A549 (cell line): ENCODE data around the gene ZNF580. TPM values are rescaled to one million over a fixed set of nuclear protein-coding genes. Genes with fewer than 3 reads are reported as not detected.

Experiments
- ATAC-seq, 2 experiments: fragments of 200-7000 bp in 1 of 2; fragments of >200 bp in 1 of 2; cut with Nextera tagmentation in 1 of 2; cut with Tn5 transposase in 1 of 2; 3 replicates each; pipeline versions ENCODE4 v1.8.0 to v1.9.1; 2018 to 2020; ENCODE audit warnings: mild to moderate bottlenecking in 1 of 2, moderate library complexity in 1 of 2
- CTCF ChIA-PET: fragments of 300-600 bp; sonication (Branson Sonifier 250); formaldehyde crosslinking; extraction: SDS; loops from one replicate; lab custom pipeline; 2021; ENCODE audit warnings: antibody characterized with exemption, inconsistent platforms; lab: Yijun Ruan, JAX
- POLR2A ChIA-PET: fragments of 350-600 bp; formaldehyde crosslinking; extraction: SDS; loops from one replicate; lab custom pipeline; 2021; ENCODE audit warnings: antibody characterized with exemption, inconsistent platforms; lab: Yijun Ruan, JAX
- DNase-seq, 2 experiments: peaks; one replicate each; pipeline versions ENCODE4 v3.0.0 to v3.0.0-alpha.2; 2011 to 2016; ENCODE audit warnings: low read depth in 1 of 2, low spot score in 1 of 2
- FAIRE-seq: peaks from 2 replicates; lab custom pipeline; 2011; peaks lifted over from hg19 to GRCh38; lab: Jason Lieb, UNC
- H3K27ac ChIP-seq, 2 experiments: fragments of >200 bp; sonication (Bioruptor Twin); formaldehyde crosslinking; 3 replicates each; pipeline ENCODE4 v1.5.1; 2016 to 2017
- H3K4me1 ChIP-seq: fragments of >200 bp; sonication (Bioruptor Twin); formaldehyde crosslinking; 3 replicates; pipeline ENCODE4 v1.6.1; 2016
- H3K4me2 ChIP-seq: fragments of >200 bp; sonication (Bioruptor Twin); formaldehyde crosslinking; 3 replicates; pipeline ENCODE4 v1.6.1; 2016
- H3K4me3 ChIP-seq: fragments of >200 bp; sonication (Bioruptor Twin); formaldehyde crosslinking; 3 replicates; pipeline ENCODE4 v1.5.1; 2016
- H3K9me3 ChIP-seq: fragments of >200 bp; sonication (Bioruptor Twin); formaldehyde crosslinking; 3 replicates; pipeline ENCODE4 v1.6.1; 2016
- GATA3 ChIP-seq: IDR thresholded peaks from 2 replicates; pipeline ENCODE4 v1.6.1; 2012; ENCODE audit warnings: borderline replicate concordance
- HOXA7 ChIP-seq: fragments of 250-450 bp; sonication (Bioruptor Pico); IDR thresholded peaks from 2 replicates; pipeline ENCODE4 v1.5.0; 2020; ENCODE audit warnings: mild to moderate bottlenecking, moderate library complexity
- HOXB5 ChIP-seq: fragments of 250-450 bp; sonication (Bioruptor Pico); IDR thresholded peaks from 2 replicates; pipeline ENCODE4 v1.5.0; 2020; ENCODE audit warnings: mild to moderate bottlenecking, moderate library complexity
- JUN ChIP-seq, 2 experiments: fragments of >200 bp; sonication (Bioruptor Twin); formaldehyde crosslinking; IDR thresholded peaks; 2 replicates in 1 of 2; 3 replicates in 1 of 2; pipeline ENCODE4 v1.6.1; 2016 to 2017
- KDM5A ChIP-seq: fragments of 200-600 bp; sonication (generic); IDR thresholded peaks from 2 replicates; pipeline ENCODE4 v1.6.1; 2016; ENCODE audit warnings: antibody characterized with exemption, mild to moderate bottlenecking
- PHF8 ChIP-seq: fragments of 200-600 bp; sonication (generic); IDR thresholded peaks from 2 replicates; pipeline ENCODE4 v1.6.1; 2016; ENCODE audit warnings: low read depth, mild to moderate bottlenecking, antibody characterized with exemption, moderate library complexity, borderline replicate concordance
- ZNF302 ChIP-seq: fragments of 250-450 bp; sonication (Bioruptor Pico); IDR thresholded peaks from 2 replicates; pipeline ENCODE4 v1.9.0; 2021; ENCODE audit warnings: inconsistent platforms, mild to moderate bottlenecking, moderate library complexity
- WGBS: methylation state at CpG from one replicate; pipeline ENCODE4 v1.1.6; 2017; ENCODE audit errors: missing lambda C conversion rate; 5-methylcytosine and 5-hydroxymethylcytosine counted together
- polyA plus RNA-seq, 4 experiments: library from polyadenylated mRNA; depleted of rRNA in 3 of 4; stranded (reverse); fragments of >200 nt; fragmentation: RNase III in 1 of 4; extraction: RNeasy Plus Mini Kit Qiagen cat#74134 plus additional on column Dnase treatment in 1 of 4; gene quantifications; 2 replicates in 3 of 4; 3 replicates in 1 of 4; pipeline ENCODE4 v1.2.3, GENCODE V29; 2011 to 2017
- TF ChIP-seq, protein P1 (sequence below): IDR thresholded peaks from 2 replicates; pipeline ENCODE4 v1.6.1; 2012
- TF ChIP-seq, protein P2 (sequence below): fragments of >200 bp; sonication (Bioruptor Twin); formaldehyde crosslinking; IDR thresholded peaks from 3 replicates; pipeline ENCODE4 v1.6.1; 2016
- TF ChIP-seq, protein P3 (sequence below): fragments of 200-600 bp; sonication (generic); IDR thresholded peaks from 2 replicates; pipeline ENCODE4 v1.6.1; 2016; ENCODE audit warnings: antibody characterized with exemption, mild to moderate bottlenecking, moderate library complexity
- TF ChIP-seq, protein P4 (sequence below): fragments of 250-450 bp; sonication (Bioruptor Pico); IDR thresholded peaks from 2 replicates; pipeline ENCODE4 v1.5.0; 2021; ENCODE audit warnings: mild to moderate bottlenecking, moderate library complexity, borderline replicate concordance
- TF ChIP-seq, protein P5 (sequence below): IDR thresholded peaks from 2 replicates; pipeline ENCODE4 v1.6.1; 2012

Gene ZNF580
- polyA plus RNA-seq, 2 of the 4 experiments (the other 2 are of a cell fraction), result 9.2 to 52.8 TPM

DNA sequence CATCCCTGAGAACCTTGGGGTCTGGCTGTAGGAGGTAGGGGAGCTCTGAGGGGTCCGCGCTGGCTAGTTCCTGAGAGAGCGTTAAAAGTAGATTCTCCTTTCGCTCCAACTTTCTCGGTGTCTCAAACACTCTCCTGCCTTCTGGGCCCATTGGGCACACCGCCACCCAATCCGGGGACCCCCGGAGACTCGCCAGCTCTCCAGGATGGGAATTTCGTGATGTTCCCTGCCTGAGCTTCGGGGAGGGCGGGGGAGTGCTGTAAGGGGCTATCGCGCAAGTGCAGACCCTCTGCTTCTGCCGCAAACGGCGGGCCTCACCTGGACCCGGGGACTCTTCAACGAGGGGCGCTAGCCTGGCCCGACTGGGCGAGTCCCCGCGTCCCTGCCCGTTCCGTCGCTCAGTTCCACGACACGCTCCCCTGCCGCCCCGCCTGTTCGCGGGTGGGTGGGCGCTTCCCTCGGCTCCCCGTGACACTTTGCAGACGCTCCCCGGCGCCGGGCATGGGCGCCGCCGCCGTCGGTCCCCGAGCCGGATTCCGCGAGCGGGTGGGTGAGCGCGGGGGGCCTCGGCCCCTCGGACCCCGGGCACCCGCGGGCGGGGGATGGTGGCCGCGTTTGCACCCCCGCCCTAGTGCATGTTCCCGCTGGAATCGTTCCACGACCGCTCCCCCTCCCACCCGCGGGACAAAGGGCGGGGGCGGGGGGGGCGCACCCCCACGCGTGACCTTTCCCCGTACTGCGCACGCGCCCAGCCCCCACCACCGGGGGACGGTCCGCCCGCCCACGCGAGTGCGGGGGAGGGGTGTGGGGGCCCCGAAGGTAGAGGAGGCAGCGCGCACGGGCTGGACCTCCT lies 7.2 kb downstream of the ZNF580 start, which contains the start of gene CCDC106:
CCDC106 (plus strand) TSS at position 481 of the 853 bp plus-strand sequence. CDS start 835 bp downstream, outside the sequence.
- DNase-seq (peak; percentile 77 to 80), ATAC-seq (peak; percentile 28 to 62; a peak in 3 of 6 replicates), FAIRE-seq (no peak)
- POLR2A ChIA-PET, result interaction anchor here (0.6 to 1.4 kb wide), 5 partner anchors 12 to 368 kb away, joined by 3 to 12 read pairs (median 4); partner anchors contain the start of genes FIZ1 and ZNF784
- Histone ChIP-seq H3K9me3 (no peaks in the 10 kb centered on the region), H3K27ac (peak within 1 kb of the TSS; percentile 96 to 98), H3K4me1 (peaks cover 34% of the 10 kb centered on the region), H3K4me2 (peak within 1 kb of the TSS; percentile 98), H3K4me3 (peak within 1 kb of the TSS; percentile 84)
- CTCF ChIA-PET, result interaction anchor here (0.6 to 6.3 kb wide), 9 partner anchors 11 to 560 kb away, joined by 3 to 70 read pairs (median 7); no protein-coding TSS in a partner anchor
- TF ChIP-seq, protein P1, sequence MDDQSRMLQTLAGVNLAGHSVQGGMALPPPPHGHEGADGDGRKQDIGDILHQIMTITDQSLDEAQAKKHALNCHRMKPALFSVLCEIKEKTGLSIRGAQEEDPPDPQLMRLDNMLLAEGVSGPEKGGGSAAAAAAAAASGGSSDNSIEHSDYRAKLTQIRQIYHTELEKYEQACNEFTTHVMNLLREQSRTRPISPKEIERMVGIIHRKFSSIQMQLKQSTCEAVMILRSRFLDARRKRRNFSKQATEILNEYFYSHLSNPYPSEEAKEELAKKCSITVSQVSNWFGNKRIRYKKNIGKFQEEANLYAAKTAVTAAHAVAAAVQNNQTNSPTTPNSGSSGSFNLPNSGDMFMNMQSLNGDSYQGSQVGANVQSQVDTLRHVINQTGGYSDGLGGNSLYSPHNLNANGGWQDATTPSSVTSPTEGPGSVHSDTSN, result peak; percentile 61
- TF ChIP-seq HOXB5 (CRISPR knock-in tag), result 0 out of 2 replicates have a peak, but pooled peaks have one; percentile 15
- TF ChIP-seq, protein P2, sequence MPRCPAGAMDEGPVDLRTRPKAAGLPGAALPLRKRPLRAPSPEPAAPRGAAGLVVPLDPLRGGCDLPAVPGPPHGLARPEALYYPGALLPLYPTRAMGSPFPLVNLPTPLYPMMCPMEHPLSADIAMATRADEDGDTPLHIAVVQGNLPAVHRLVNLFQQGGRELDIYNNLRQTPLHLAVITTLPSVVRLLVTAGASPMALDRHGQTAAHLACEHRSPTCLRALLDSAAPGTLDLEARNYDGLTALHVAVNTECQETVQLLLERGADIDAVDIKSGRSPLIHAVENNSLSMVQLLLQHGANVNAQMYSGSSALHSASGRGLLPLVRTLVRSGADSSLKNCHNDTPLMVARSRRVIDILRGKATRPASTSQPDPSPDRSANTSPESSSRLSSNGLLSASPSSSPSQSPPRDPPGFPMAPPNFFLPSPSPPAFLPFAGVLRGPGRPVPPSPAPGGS, result 0 out of 3 replicates have a peak, but pooled peaks have one; percentile 74
- TF ChIP-seq PHF8, result peak; percentile 43; the same call in 1 of the 2 replicates
- TF ChIP-seq, protein P3, sequence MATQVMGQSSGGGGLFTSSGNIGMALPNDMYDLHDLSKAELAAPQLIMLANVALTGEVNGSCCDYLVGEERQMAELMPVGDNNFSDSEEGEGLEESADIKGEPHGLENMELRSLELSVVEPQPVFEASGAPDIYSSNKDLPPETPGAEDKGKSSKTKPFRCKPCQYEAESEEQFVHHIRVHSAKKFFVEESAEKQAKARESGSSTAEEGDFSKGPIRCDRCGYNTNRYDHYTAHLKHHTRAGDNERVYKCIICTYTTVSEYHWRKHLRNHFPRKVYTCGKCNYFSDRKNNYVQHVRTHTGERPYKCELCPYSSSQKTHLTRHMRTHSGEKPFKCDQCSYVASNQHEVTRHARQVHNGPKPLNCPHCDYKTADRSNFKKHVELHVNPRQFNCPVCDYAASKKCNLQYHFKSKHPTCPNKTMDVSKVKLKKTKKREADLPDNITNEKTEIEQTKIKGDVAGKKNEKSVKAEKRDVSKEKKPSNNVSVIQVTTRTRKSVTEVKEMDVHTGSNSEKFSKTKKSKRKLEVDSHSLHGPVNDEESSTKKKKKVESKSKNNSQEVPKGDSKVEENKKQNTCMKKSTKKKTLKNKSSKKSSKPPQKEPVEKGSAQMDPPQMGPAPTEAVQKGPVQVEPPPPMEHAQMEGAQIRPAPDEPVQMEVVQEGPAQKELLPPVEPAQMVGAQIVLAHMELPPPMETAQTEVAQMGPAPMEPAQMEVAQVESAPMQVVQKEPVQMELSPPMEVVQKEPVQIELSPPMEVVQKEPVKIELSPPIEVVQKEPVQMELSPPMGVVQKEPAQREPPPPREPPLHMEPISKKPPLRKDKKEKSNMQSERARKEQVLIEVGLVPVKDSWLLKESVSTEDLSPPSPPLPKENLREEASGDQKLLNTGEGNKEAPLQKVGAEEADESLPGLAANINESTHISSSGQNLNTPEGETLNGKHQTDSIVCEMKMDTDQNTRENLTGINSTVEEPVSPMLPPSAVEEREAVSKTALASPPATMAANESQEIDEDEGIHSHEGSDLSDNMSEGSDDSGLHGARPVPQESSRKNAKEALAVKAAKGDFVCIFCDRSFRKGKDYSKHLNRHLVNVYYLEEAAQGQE, result peak; percentile 41
- TF ChIP-seq HOXA7 (CRISPR knock-in tag), result no peak
- 0 out of 2 replicates have a peak, but pooled peaks have one; percentile 23 for TF ChIP-seq GATA3
- TF ChIP-seq KDM5A, result no peak
- TF ChIP-seq ZNF302 (CRISPR knock-in tag), result no peak
- TF ChIP-seq JUN (IDR thresholded peaks at IDR 0.05), result peak; percentile 45 to 73; a peak in 3 of 5 replicates
- TF ChIP-seq, protein P4, sequence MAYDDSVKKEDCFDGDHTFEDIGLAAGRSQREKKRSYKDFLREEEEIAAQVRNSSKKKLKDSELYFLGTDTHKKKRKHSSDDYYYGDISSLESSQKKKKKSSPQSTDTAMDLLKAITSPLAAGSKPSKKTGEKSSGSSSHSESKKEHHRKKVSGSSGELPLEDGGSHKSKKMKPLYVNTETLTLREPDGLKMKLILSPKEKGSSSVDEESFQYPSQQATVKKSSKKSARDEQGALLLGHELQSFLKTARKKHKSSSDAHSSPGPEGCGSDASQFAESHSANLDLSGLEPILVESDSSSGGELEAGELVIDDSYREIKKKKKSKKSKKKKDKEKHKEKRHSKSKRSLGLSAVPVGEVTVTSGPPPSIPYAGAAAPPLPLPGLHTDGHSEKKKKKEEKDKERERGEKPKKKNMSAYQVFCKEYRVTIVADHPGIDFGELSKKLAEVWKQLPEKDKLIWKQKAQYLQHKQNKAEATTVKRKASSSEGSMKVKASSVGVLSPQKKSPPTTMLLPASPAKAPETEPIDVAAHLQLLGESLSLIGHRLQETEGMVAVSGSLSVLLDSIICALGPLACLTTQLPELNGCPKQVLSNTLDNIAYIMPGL (CRISPR knock-in tag), result no peak
- TF ChIP-seq, protein P5, sequence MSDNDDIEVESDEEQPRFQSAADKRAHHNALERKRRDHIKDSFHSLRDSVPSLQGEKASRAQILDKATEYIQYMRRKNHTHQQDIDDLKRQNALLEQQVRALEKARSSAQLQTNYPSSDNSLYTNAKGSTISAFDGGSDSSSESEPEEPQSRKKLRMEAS, result peak; percentile 30; the same call in 1 of the 2 replicates
- 17% methylated on average over 22 of the region's 87 CpGs for WGBS

DNA sequence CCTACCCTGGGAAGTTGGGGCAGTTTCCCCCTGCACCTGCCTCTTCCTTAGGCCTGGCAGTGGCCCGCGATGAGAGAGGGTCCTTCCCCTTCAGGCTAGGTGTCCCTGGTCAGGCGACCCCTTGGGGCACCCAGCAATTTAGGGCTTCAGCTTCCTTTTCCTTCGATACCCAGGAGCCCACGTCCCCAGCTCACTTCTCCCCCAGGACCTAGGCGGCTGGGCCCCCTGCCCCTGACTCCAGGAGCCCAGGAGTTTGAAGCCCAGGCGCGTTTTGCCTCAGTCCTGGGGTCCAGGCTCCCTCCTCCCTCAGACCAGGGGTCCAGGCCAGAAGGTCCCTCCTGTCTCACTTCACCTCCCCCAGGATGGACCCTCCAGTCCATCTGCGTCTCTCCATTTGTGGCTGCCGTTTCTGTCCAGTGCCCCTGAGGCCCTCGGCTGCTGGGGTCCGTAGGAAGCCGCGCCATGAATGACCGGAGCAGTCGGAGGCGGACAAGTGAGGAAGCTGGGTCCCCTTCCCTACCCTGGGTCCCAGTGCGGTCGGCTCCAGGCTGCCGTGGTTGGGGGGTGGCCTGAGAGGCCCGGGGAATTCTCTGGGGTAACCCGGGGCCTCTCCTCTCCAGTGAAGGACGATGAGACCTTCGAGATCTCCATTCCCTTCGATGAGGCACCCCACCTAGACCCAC lies 7.9 kb downstream of the ZNF580 start:
- peaks cover 34% of the 10 kb centered on the region for H3K4me1 ChIP-seq
- H3K4me2 ChIP-seq, result peak overlapping the region; percentile 98
- H3K27ac ChIP-seq, result peak overlapping the region; percentile 96 to 98
- TF ChIP-seq, protein P1, result no peak
- 0 out of 2 replicates have a peak, but pooled peaks have one; percentile 2 for TF ChIP-seq GATA3
- TF ChIP-seq, protein P5, result 0 out of 2 replicates have a peak, but pooled peaks have one; percentile 6
- CTCF ChIA-PET, result interaction anchor here (1.0 to 2.7 kb wide), 3 partner anchors 9 to 561 kb away, joined by 4 to 20 read pairs (median 7); no protein-coding TSS in a partner anchor
- WGBS, result 72% methylated on average over 24 of the region's 25 CpGs
- DNase-seq (no peak), ATAC-seq (peak; percentile 14 to 22; a peak in 2 of 6 replicates), FAIRE-seq (no peak)
- H3K9me3 ChIP-seq, result no peaks in the 10 kb centered on the region
- POLR2A ChIA-PET, result interaction anchor here (1.4 kb wide), 1 partner anchor 368 kb away, joined by 3 read pairs; no protein-coding TSS in a partner anchor
- H3K4me3 ChIP-seq, result peak overlapping the region; percentile 84
